Endothelial cell of umbilical vein (primary cell): ENCODE results near the gene CRYZL1. TPM values are rescaled to one million over a fixed set of nuclear protein-coding genes. Genes with fewer than 3 reads are reported as not detected.

Experiments
- BruUV-seq: library from RNA; stranded (reverse); fragments of 400-500 nt; replicated peaks from 2 replicates; lab custom pipeline; 2021; lab: Mats Ljungman, UMichigan
- CTCF ChIA-PET: fragments of 300-600, 350-600 bp; sonication (Branson Sonifier 250); formaldehyde crosslinking; loops from one replicate; lab custom pipeline; 2021; ENCODE audit warnings: antibody characterized with exemption, inconsistent platforms; lab: Charles Lee
- POLR2A ChIA-PET: fragments of 300-600, 350-600 bp; sonication (Branson Sonifier 250); formaldehyde crosslinking; loops from one replicate; lab custom pipeline; 2021; ENCODE audit warnings: antibody characterized with exemption, inconsistent platforms; lab: Charles Lee
- DNase-seq: peaks from one replicate; pipeline ENCODE4 v3.0.0-alpha.2; 2011; ENCODE audit warnings: low read depth, low spot score
- FAIRE-seq: peaks from 2 replicates; lab custom pipeline; 2011; peaks lifted over from hg19 to GRCh38; lab: Jason Lieb, UNC
- H2AFZ ChIP-seq: 2 replicates; pipeline ENCODE4 v1.6.0; 2012; ENCODE audit warnings: low read depth, low read length, control low read depth, inconsistent platforms
- H3K27ac ChIP-seq: 2 replicates; pipeline ENCODE4 v1.5.1; 2011; ENCODE audit warnings: low read depth, mild to moderate bottlenecking, control low read depth, low read length, moderate library complexity; ENCODE audit not compliant: insufficient read depth
- H3K27me3 ChIP-seq, 2 experiments: 2 replicates each; pipeline versions ENCODE4 v1.6.0 to v1.6.1; 2011; ENCODE audit warnings: low read length in 2 of 2, mixed read lengths in 1 of 2; ENCODE audit not compliant: control insufficient read depth in 2 of 2, insufficient read depth in 2 of 2
- H3K36me3 ChIP-seq, 2 experiments: 2 replicates in 1 of 2; 3 replicates in 1 of 2; pipeline ENCODE4 v1.5.1; 2011; ENCODE audit warnings: low read length in 2 of 2, mild to moderate bottlenecking in 1 of 2, moderate library complexity in 1 of 2; ENCODE audit not compliant: control insufficient read depth in 2 of 2, insufficient read depth in 2 of 2; ENCODE audit errors: extremely low read depth in 1 of 2
- H3K4me1 ChIP-seq: 3 replicates; pipeline ENCODE4 v1.5.1; 2011; ENCODE audit warnings: mild to moderate bottlenecking, low read length; ENCODE audit not compliant: control insufficient read depth, insufficient read depth; ENCODE audit errors: extremely low read depth
- H3K4me2 ChIP-seq: 2 replicates; pipeline ENCODE4 v1.6.1; 2011; ENCODE audit warnings: low read length, control low read depth, mixed read lengths; ENCODE audit not compliant: insufficient read depth
- H3K4me3 ChIP-seq, 3 experiments: fragments of 200-600 bp in 1 of 3; sonication (generic), shearing (Covaris generic) in 1 of 3; replicated peaks in 1 of 3; 2 replicates each; pipeline ENCODE4 v1.5.1; 2011 to 2016; ENCODE audit warnings: control low read depth in 3 of 3, low read length in 3 of 3, mild to moderate bottlenecking in 2 of 3, inconsistent platforms in 1 of 3, low read depth in 1 of 3, moderate library complexity in 1 of 3; ENCODE audit not compliant: insufficient read depth in 1 of 3
- H3K79me2 ChIP-seq: 2 replicates; pipeline ENCODE4 v1.6.0; 2012; ENCODE audit warnings: low read length, inconsistent platforms; ENCODE audit not compliant: control insufficient read depth, insufficient read depth
- H3K9ac ChIP-seq: replicated peaks from 2 replicates; pipeline ENCODE3; 2011; ENCODE audit warnings: low read length, control low read depth; ENCODE audit not compliant: insufficient read depth; ENCODE audit errors: extremely low read depth
- H3K9me1 ChIP-seq: replicated peaks from 3 replicates; pipeline ENCODE4 v1.6.0; 2011; ENCODE audit warnings: mild to moderate bottlenecking, low read length; ENCODE audit not compliant: control insufficient read depth, insufficient read depth; ENCODE audit errors: extremely low read depth
- H3K9me3 ChIP-seq: replicated peaks from 2 replicates; pipeline ENCODE4 v1.5.1; 2012; ENCODE audit warnings: low read length, inconsistent platforms; ENCODE audit not compliant: control insufficient read depth, insufficient read depth
- H4K20me1 ChIP-seq: replicated peaks from 2 replicates; pipeline ENCODE3; 2011; ENCODE audit warnings: mild to moderate bottlenecking, low read length; ENCODE audit not compliant: control insufficient read depth, insufficient read depth; ENCODE audit errors: extremely low read depth
- EZH2 ChIP-seq: IDR thresholded peaks from 2 replicates; pipeline ENCODE4 v1.6.1; 2012; ENCODE audit warnings: borderline replicate concordance, low read depth, mild to moderate bottlenecking, moderate library complexity, low read length, inconsistent platforms; ENCODE audit not compliant: severe bottlenecking
- FOS ChIP-seq: IDR thresholded peaks from 2 replicates; pipeline ENCODE4 v1.6.1; 2011; ENCODE audit warnings: mild to moderate bottlenecking, low read length, moderate library complexity, borderline replicate concordance; ENCODE audit not compliant: insufficient read depth
- GATA2 ChIP-seq: IDR thresholded peaks from 2 replicates; pipeline ENCODE4 v1.7.0; 2011; ENCODE audit warnings: low read depth, mild to moderate bottlenecking, moderate library complexity, mixed read lengths, low read length; ENCODE audit not compliant: insufficient read length, insufficient read depth
- JUN ChIP-seq: IDR thresholded peaks from 2 replicates; pipeline ENCODE4 v1.6.1; 2011; ENCODE audit warnings: borderline replicate concordance, low read depth; ENCODE audit not compliant: insufficient read length, insufficient read depth
- MYC ChIP-seq: IDR thresholded peaks from one replicate; pipeline ENCODE4 v1.6.1; 2011; ENCODE audit warnings: mild to moderate bottlenecking, low read depth, low read length
- POLR2A ChIP-seq: IDR thresholded peaks from 2 replicates; pipeline ENCODE4 v1.6.1; 2012; ENCODE audit warnings: low read depth, mild to moderate bottlenecking, control low read depth, low read length
- POLR2AphosphoS5 ChIP-seq: IDR thresholded peaks from 2 replicates; pipeline ENCODE4 v1.6.1; 2012; ENCODE audit warnings: low read depth, mild to moderate bottlenecking, control low read depth, low read length, moderate library complexity; ENCODE audit not compliant: insufficient read depth
- dilution Hi-C: fragments of 300-500 bp; cut with MboI; formaldehyde crosslinking; loops from one replicate; pipeline ENCODE4 v1.15.0; 2019; ENCODE audit warnings: low sequenced_read_pairs; ENCODE audit not compliant: extremely low pct_ligation_motif_present
- intact Hi-C: fragments of 100-400 bp; cut with micrococcal nuclease; formaldehyde crosslinking; loops from one replicate; pipeline ENCODE4 v1.10.0; 2022
- polyA plus RNA-seq, 4 experiments: library from polyadenylated mRNA; depleted of rRNA in 3 of 4; stranded (reverse) in 3 of 4; unstranded in 1 of 4; fragments of >200 nt; gene quantifications; 2 replicates each; pipeline versions ENCODE4 v1.2.1 to v1.2.3, GENCODE V29; 2011 to 2012; ENCODE audit warnings: missing spikeins in 1 of 4
- total RNA-seq: library from RNA; stranded (reverse); gene quantifications from 2 replicates; pipeline ENCODE4 v1.2.3, GENCODE V29; 2021
- TF ChIP-seq, protein P1 (sequence below): IDR thresholded peaks from 2 replicates; pipeline ENCODE4 v1.6.1; 2011; ENCODE audit not compliant: insufficient read depth, insufficient read length
- TF ChIP-seq, protein P2 (sequence below), 2 donors: IDR thresholded peaks; 1 replicate in 1 of 2; 2 replicates in 1 of 2; pipeline ENCODE4 v1.5.1; 2011; ENCODE audit warnings: low read length in 2 of 2, mild to moderate bottlenecking in 2 of 2, moderate library complexity in 2 of 2, control low read depth in 1 of 2, inconsistent platforms in 1 of 2, low read depth in 1 of 2; ENCODE audit not compliant: insufficient read depth in 1 of 2; ENCODE audit errors: extremely low read depth in 1 of 2

Gene CRYZL1
- total and polyA plus RNA-seq, 2 donors (not counting 3 experiments of a cell fraction or from before 2014, with no cell fraction given), result 26.4 to 42.1 TPM

DNA sequence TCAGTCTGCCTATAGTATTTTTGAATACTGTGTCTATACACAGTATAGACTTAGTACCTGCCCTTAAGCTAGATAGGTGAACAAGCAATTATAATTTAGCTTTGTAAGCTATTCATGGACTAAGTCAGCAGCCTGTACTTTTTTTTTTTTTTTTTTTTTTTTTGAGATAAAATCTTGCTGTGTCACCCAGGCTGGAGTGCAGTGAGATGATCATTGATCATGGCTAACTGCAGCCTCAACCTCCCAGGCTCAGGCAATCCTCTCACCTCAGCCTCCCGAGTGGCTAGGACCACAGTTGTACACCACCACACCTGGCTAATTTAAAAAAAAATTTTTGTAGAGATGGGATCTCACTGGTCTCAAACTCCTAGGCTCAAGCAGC, 18.0 kb upstream of the CRYZL1 start:
- TF ChIP-seq, protein P1, sequence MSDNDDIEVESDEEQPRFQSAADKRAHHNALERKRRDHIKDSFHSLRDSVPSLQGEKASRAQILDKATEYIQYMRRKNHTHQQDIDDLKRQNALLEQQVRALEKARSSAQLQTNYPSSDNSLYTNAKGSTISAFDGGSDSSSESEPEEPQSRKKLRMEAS, result no peak
- no peak for TF ChIP-seq POLR2AphosphoS5
- TF ChIP-seq MYC, result no peak
- TF ChIP-seq JUN, result no peak
- no peak for TF ChIP-seq FOS
- no peak for TF ChIP-seq EZH2
- no peak for TF ChIP-seq GATA2
- no peak for TF ChIP-seq POLR2A
- TF ChIP-seq, protein P2, sequence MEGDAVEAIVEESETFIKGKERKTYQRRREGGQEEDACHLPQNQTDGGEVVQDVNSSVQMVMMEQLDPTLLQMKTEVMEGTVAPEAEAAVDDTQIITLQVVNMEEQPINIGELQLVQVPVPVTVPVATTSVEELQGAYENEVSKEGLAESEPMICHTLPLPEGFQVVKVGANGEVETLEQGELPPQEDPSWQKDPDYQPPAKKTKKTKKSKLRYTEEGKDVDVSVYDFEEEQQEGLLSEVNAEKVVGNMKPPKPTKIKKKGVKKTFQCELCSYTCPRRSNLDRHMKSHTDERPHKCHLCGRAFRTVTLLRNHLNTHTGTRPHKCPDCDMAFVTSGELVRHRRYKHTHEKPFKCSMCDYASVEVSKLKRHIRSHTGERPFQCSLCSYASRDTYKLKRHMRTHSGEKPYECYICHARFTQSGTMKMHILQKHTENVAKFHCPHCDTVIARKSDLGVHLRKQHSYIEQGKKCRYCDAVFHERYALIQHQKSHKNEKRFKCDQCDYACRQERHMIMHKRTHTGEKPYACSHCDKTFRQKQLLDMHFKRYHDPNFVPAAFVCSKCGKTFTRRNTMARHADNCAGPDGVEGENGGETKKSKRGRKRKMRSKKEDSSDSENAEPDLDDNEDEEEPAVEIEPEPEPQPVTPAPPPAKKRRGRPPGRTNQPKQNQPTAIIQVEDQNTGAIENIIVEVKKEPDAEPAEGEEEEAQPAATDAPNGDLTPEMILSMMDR (IDR thresholded peaks at IDR 0.05; ENCODE audit: extremely low read depth in 1 of 2, insufficient read depth in 1 of 2, low read depth in 1 of 2, low read length in 2 of 2), result no peak
- intact Hi-C loops, result loop anchor here (5.0 kb wide), 1 partner anchor 43 kb away; no protein-coding TSS in a partner anchor

More for the DNA sequence above, 18.0 kb upstream of the CRYZL1 start:
- Histone ChIP-seq H3K9me1 (no peaks in the 10 kb centered on the region), H4K20me1 (no peaks in the 10 kb centered on the region), H3K27me3 (no peaks in the 10 kb centered on the region), H3K4me2 (no peak overlapping the region), H3K9ac (no peak overlapping the region), H3K36me3 (no peaks in the 10 kb centered on the region), H3K9me3 (no peaks in the 10 kb centered on the region), H3K27ac (no peak overlapping the region), H3K79me2 (peaks cover 76% of the 10 kb centered on the region), H2AFZ (no peak overlapping the region), H3K4me1 (peaks cover 56% of the 10 kb centered on the region), H3K4me3 (no peak overlapping the region)
- DNase-seq (no peak), FAIRE-seq (no peak)
- POLR2A ChIA-PET, result no interaction called here
- BruUV-seq, result no TSS peak
- CTCF ChIA-PET, result interaction anchor here (0.6 kb wide), 1 partner anchor 39 kb away, joined by 4 read pairs; no protein-coding TSS in a partner anchor
- dilution Hi-C loops, result no loop called here
